Endothelial cell of umbilical vein (primary cell): ENCODE data around the gene KIF3A. TPM values are rescaled to one million over a fixed set of nuclear protein-coding genes. Genes with fewer than 3 reads are reported as not detected.

ENCODE experiments used
- BruUV-seq: library from RNA; stranded (reverse); fragments of 400-500 nt; replicated peaks from 2 replicates; lab custom pipeline; 2021; lab: Mats Ljungman, UMichigan
- CTCF ChIA-PET: fragments of 300-600, 350-600 bp; sonication (Branson Sonifier 250); formaldehyde crosslinking; loops from one replicate; lab custom pipeline; 2021; ENCODE audit warnings: antibody characterized with exemption, inconsistent platforms; lab: Charles Lee
- POLR2A ChIA-PET: fragments of 300-600, 350-600 bp; sonication (Branson Sonifier 250); formaldehyde crosslinking; loops from one replicate; lab custom pipeline; 2021; ENCODE audit warnings: antibody characterized with exemption, inconsistent platforms; lab: Charles Lee
- DNase-seq: peaks from one replicate; pipeline ENCODE4 v3.0.0-alpha.2; 2011; ENCODE audit warnings: low read depth, low spot score
- FAIRE-seq: peaks from 2 replicates; lab custom pipeline; 2011; peaks lifted over from hg19 to GRCh38; lab: Jason Lieb, UNC
- H2AFZ ChIP-seq: 2 replicates; pipeline ENCODE4 v1.6.0; 2012; ENCODE audit warnings: low read depth, low read length, control low read depth, inconsistent platforms
- H3K27ac ChIP-seq: 2 replicates; pipeline ENCODE4 v1.5.1; 2011; ENCODE audit warnings: low read depth, mild to moderate bottlenecking, control low read depth, low read length, moderate library complexity; ENCODE audit not compliant: insufficient read depth
- H3K27me3 ChIP-seq, 2 experiments: 2 replicates each; pipeline versions ENCODE4 v1.6.0 to v1.6.1; 2011; ENCODE audit warnings: low read length in 2 of 2, mixed read lengths in 1 of 2; ENCODE audit not compliant: control insufficient read depth in 2 of 2, insufficient read depth in 2 of 2
- H3K36me3 ChIP-seq, 2 experiments: 2 replicates in 1 of 2; 3 replicates in 1 of 2; pipeline ENCODE4 v1.5.1; 2011; ENCODE audit warnings: low read length in 2 of 2, mild to moderate bottlenecking in 1 of 2, moderate library complexity in 1 of 2; ENCODE audit not compliant: control insufficient read depth in 2 of 2, insufficient read depth in 2 of 2; ENCODE audit errors: extremely low read depth in 1 of 2
- H3K4me1 ChIP-seq: 3 replicates; pipeline ENCODE4 v1.5.1; 2011; ENCODE audit warnings: mild to moderate bottlenecking, low read length; ENCODE audit not compliant: control insufficient read depth, insufficient read depth; ENCODE audit errors: extremely low read depth
- H3K4me2 ChIP-seq: 2 replicates; pipeline ENCODE4 v1.6.1; 2011; ENCODE audit warnings: low read length, control low read depth, mixed read lengths; ENCODE audit not compliant: insufficient read depth
- H3K4me3 ChIP-seq, 3 experiments: fragments of 200-600 bp in 1 of 3; sonication (generic), shearing (Covaris generic) in 1 of 3; replicated peaks in 1 of 3; 2 replicates each; pipeline ENCODE4 v1.5.1; 2011 to 2016; ENCODE audit warnings: control low read depth in 3 of 3, low read length in 3 of 3, mild to moderate bottlenecking in 2 of 3, inconsistent platforms in 1 of 3, low read depth in 1 of 3, moderate library complexity in 1 of 3; ENCODE audit not compliant: insufficient read depth in 1 of 3
- H3K79me2 ChIP-seq: 2 replicates; pipeline ENCODE4 v1.6.0; 2012; ENCODE audit warnings: low read length, inconsistent platforms; ENCODE audit not compliant: control insufficient read depth, insufficient read depth
- H3K9ac ChIP-seq: replicated peaks from 2 replicates; pipeline ENCODE3; 2011; ENCODE audit warnings: low read length, control low read depth; ENCODE audit not compliant: insufficient read depth; ENCODE audit errors: extremely low read depth
- H3K9me1 ChIP-seq: replicated peaks from 3 replicates; pipeline ENCODE4 v1.6.0; 2011; ENCODE audit warnings: mild to moderate bottlenecking, low read length; ENCODE audit not compliant: control insufficient read depth, insufficient read depth; ENCODE audit errors: extremely low read depth
- H3K9me3 ChIP-seq: replicated peaks from 2 replicates; pipeline ENCODE4 v1.5.1; 2012; ENCODE audit warnings: low read length, inconsistent platforms; ENCODE audit not compliant: control insufficient read depth, insufficient read depth
- H4K20me1 ChIP-seq: replicated peaks from 2 replicates; pipeline ENCODE3; 2011; ENCODE audit warnings: mild to moderate bottlenecking, low read length; ENCODE audit not compliant: control insufficient read depth, insufficient read depth; ENCODE audit errors: extremely low read depth
- EZH2 ChIP-seq: IDR thresholded peaks from 2 replicates; pipeline ENCODE4 v1.6.1; 2012; ENCODE audit warnings: borderline replicate concordance, low read depth, mild to moderate bottlenecking, moderate library complexity, low read length, inconsistent platforms; ENCODE audit not compliant: severe bottlenecking
- FOS ChIP-seq: IDR thresholded peaks from 2 replicates; pipeline ENCODE4 v1.6.1; 2011; ENCODE audit warnings: mild to moderate bottlenecking, low read length, moderate library complexity, borderline replicate concordance; ENCODE audit not compliant: insufficient read depth
- GATA2 ChIP-seq: IDR thresholded peaks from 2 replicates; pipeline ENCODE4 v1.7.0; 2011; ENCODE audit warnings: low read depth, mild to moderate bottlenecking, moderate library complexity, mixed read lengths, low read length; ENCODE audit not compliant: insufficient read length, insufficient read depth
- MYC ChIP-seq: IDR thresholded peaks from one replicate; pipeline ENCODE4 v1.6.1; 2011; ENCODE audit warnings: mild to moderate bottlenecking, low read depth, low read length
- dilution Hi-C: fragments of 300-500 bp; cut with MboI; formaldehyde crosslinking; loops from one replicate; pipeline ENCODE4 v1.15.0; 2019; ENCODE audit warnings: low sequenced_read_pairs; ENCODE audit not compliant: extremely low pct_ligation_motif_present
- intact Hi-C: fragments of 100-400 bp; cut with micrococcal nuclease; formaldehyde crosslinking; loops from one replicate; pipeline ENCODE4 v1.10.0; 2022
- polyA plus RNA-seq, 4 experiments: library from polyadenylated mRNA; depleted of rRNA in 3 of 4; stranded (reverse) in 3 of 4; unstranded in 1 of 4; fragments of >200 nt; gene quantifications; 2 replicates each; pipeline versions ENCODE4 v1.2.1 to v1.2.3, GENCODE V29; 2011 to 2012; ENCODE audit warnings: missing spikeins in 1 of 4
- total RNA-seq: library from RNA; stranded (reverse); gene quantifications from 2 replicates; pipeline ENCODE4 v1.2.3, GENCODE V29; 2021
- TF ChIP-seq, protein P1 (sequence below): IDR thresholded peaks from 2 replicates; pipeline ENCODE4 v1.6.1; 2011; ENCODE audit not compliant: insufficient read depth, insufficient read length
- TF ChIP-seq, protein P2 (sequence below), 2 donors: IDR thresholded peaks; 1 replicate in 1 of 2; 2 replicates in 1 of 2; pipeline ENCODE4 v1.5.1; 2011; ENCODE audit warnings: low read length in 2 of 2, mild to moderate bottlenecking in 2 of 2, moderate library complexity in 2 of 2, control low read depth in 1 of 2, inconsistent platforms in 1 of 2, low read depth in 1 of 2; ENCODE audit not compliant: insufficient read depth in 1 of 2; ENCODE audit errors: extremely low read depth in 1 of 2

Gene KIF3A
- total and polyA plus RNA-seq, 2 donors (not counting 3 experiments of a cell fraction or from before 2014, with no cell fraction given), result 3.3 to 11.2 TPM

DNA sequence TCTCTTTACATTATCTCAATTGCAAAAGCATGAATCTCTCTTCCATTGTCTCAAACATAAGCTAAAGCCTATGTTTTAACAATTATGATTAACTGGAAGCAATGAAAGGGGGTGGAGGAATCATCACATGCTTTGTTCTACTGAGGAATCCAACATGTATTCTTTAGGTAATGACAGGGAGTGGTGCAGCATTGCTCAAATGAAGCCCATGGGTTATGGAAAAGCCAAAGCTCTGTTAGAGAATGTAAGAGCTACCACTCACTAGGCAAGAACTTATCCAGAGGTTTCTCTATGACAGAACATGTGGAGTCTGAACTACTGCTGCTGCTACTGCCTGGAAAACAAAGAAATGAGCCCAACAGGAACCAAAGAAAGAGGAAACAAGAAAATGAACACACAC lies 28.7 kb downstream of the KIF3A start:
- no peak for DNase-seq
- Histone ChIP-seq H3K4me3 (no peak overlapping the region), H2AFZ (no peak overlapping the region), H3K36me3 (no peaks in the 10 kb centered on the region), H3K27ac (no peak overlapping the region), H4K20me1 (peaks cover 2% of the 10 kb centered on the region), H3K79me2 (no peaks in the 10 kb centered on the region), H3K4me1 (peaks cover 13% of the 10 kb centered on the region), H3K4me2 (no peak overlapping the region), H3K9ac (no peak overlapping the region), H3K9me1 (peaks cover 2% of the 10 kb centered on the region), H3K9me3 (no peaks in the 10 kb centered on the region), H3K27me3 (no peaks in the 10 kb centered on the region)
- ChIA-PET POLR2A (interaction anchor here (0.7 kb wide), 1 partner anchor 27 kb away, joined by 3 read pairs; no protein-coding TSS in a partner anchor), CTCF (interaction anchor here (0.6 to 1.9 kb wide), 6 partner anchors 8 to 1394 kb away, joined by 3 to 5 read pairs (median 4); partner anchors contain the start of gene KIF3A)
- no TSS peak for BruUV-seq
- FAIRE-seq, result no peak
- intact Hi-C loops (no loop called here), dilution Hi-C loops (no loop called here)
- TF ChIP-seq MYC (no peak), GATA2 (no peak), EZH2 (no peak)
- TF ChIP-seq, protein P1, sequence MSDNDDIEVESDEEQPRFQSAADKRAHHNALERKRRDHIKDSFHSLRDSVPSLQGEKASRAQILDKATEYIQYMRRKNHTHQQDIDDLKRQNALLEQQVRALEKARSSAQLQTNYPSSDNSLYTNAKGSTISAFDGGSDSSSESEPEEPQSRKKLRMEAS, result no peak

DNA sequence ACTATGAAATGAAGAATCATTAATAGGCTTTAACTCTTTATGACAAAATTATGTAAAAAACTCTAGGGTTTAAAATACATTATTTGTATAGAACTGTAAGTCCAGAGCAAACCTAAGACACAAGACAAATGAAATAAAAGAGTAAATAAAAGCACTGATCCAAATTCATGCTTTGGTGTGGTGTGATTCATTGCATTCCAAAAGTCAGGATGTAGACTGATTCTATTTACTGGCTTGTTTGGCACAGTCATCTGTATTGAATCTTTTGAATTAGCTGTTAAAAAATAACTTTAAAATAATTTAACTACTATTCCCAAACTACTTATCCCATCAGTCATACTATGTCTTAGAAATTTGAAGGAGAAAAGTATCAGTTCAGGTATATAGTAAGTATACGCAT lies 32.5 kb downstream of the KIF3A start:
- CTCF ChIA-PET, result interaction anchor here (1.4 kb wide), 1 partner anchor 14 kb away, joined by 3 read pairs; no protein-coding TSS in a partner anchor
- dilution Hi-C loops (no loop called here), intact Hi-C loops (no loop called here)
- H3K4me3 ChIP-seq, result no peak overlapping the region
- peaks cover 13% of the 10 kb centered on the region for H3K4me1 ChIP-seq
- DNase-seq, result peak; percentile 40
- no peaks in the 10 kb centered on the region for H3K27me3 ChIP-seq
- no peak overlapping the region for H2AFZ ChIP-seq
- peaks cover 2% of the 10 kb centered on the region for H4K20me1 ChIP-seq
- BruUV-seq, result no TSS peak
- H3K4me2 ChIP-seq, result no peak overlapping the region
- H3K9me3 ChIP-seq, result no peaks in the 10 kb centered on the region
- H3K9me1 ChIP-seq, result peaks cover 2% of the 10 kb centered on the region
- peak; percentile 4 for FAIRE-seq
- H3K9ac ChIP-seq, result no peak overlapping the region
- peak overlapping the region; percentile 18 for H3K27ac ChIP-seq
- H3K36me3 ChIP-seq, result no peaks in the 10 kb centered on the region
- TF ChIP-seq FOS, result peak; percentile 31
- TF ChIP-seq, protein P2, sequence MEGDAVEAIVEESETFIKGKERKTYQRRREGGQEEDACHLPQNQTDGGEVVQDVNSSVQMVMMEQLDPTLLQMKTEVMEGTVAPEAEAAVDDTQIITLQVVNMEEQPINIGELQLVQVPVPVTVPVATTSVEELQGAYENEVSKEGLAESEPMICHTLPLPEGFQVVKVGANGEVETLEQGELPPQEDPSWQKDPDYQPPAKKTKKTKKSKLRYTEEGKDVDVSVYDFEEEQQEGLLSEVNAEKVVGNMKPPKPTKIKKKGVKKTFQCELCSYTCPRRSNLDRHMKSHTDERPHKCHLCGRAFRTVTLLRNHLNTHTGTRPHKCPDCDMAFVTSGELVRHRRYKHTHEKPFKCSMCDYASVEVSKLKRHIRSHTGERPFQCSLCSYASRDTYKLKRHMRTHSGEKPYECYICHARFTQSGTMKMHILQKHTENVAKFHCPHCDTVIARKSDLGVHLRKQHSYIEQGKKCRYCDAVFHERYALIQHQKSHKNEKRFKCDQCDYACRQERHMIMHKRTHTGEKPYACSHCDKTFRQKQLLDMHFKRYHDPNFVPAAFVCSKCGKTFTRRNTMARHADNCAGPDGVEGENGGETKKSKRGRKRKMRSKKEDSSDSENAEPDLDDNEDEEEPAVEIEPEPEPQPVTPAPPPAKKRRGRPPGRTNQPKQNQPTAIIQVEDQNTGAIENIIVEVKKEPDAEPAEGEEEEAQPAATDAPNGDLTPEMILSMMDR (IDR thresholded peaks at IDR 0.05; ENCODE audit: extremely low read depth in 1 of 2, insufficient read depth in 1 of 2, low read depth in 1 of 2, low read length in 2 of 2), result no peak
- no peaks in the 10 kb centered on the region for H3K79me2 ChIP-seq
- POLR2A ChIA-PET, result no interaction called here
